HG02798 (cell line): Measurements from ENCODE around the gene TAF6L.
"Not testable (repeated sequence)": the region's sequence is repeated elsewhere in the genome, so short reads cannot be mapped to it uniquely, and the experiment has no call there.

Experiments used
- ATAC-seq: cut with Tn5 transposase; IDR thresholded peaks from one replicate; pipeline ENCODE4 v1.9.1; 2021; ENCODE audit warnings: mild to moderate bottlenecking; ENCODE audit not compliant: unreplicated experiment, poor library complexity

The TAF6L gene

DNA sequence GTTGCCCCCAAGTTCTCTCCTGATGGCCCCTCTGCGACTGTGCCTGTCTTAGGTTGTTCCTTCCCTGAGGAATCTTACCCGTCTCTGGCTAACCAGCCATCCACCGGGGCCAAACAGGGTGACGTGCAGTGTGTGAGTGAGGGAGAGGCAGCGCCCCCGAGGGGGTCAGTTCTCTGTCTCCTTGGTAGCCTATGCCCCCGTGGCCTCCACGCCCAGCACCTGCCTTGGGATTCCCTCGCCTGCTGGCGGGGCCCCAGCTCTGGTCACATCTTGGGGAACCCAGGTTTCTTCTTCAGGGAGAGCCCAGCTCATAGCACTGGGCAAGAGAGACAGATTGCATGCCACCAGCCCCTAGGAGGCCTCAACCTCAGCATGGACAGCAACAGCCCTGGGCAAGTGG is 28.3 kb downstream of the TAF6L start:
- no peak for ATAC-seq

DNA sequence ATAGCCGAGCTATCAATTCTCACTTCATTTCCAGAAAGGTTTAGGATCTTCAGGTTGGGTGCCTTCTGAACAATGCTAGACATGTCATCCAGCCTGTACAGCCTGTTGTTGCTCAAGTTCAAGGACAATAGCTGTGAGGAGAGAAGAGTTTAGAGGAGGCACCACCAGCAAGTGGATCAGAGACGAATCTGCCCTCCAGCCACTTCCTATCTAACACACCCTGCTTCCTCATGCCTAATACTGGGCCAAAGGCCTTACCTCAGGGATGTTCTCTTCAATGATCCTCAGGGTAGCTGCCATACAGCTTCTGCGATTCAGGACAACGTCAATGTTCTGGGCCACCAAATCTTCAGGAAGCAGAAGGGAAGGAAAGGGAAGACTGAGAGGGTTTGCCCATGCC is 29.9 kb downstream of the TAF6L start:
- ATAC-seq: no peak

DNA sequence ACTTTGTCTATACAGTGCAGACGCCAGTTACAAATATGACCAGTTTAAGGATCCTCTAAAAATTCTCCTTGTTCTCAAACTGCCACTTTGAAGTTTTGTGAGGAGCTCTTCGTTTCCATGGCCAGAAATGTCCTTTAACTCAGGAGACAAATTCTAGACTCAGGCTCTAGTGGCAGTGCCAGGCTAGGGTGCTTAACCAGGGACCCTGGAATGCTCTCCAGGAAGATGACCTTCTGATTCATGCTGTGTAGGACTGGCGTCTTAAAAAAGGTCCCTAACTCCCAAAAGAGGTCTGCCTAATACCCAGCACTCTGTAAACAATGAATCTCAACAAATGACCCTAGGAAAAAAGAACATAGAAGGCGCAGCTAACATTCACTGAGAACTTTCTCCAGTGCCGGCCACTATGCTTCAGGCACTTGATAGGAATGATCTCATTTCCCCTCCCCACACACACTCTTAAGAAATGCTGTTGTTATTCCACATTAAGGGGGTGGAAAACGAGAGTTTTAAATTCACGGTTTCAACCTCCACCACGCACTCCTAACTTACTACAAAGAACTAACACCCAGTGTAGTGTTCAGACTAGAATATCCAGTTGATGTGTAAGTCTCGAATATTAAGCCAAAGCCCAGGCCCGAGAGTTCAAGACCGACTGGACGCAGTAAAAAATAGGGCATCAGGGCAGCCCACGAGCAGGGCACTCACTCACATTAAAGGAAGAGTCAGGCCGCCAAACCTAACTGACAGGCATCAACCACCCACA is 33.3 kb downstream of the TAF6L start:
- ATAC-seq: peak; percentile 7

DNA sequence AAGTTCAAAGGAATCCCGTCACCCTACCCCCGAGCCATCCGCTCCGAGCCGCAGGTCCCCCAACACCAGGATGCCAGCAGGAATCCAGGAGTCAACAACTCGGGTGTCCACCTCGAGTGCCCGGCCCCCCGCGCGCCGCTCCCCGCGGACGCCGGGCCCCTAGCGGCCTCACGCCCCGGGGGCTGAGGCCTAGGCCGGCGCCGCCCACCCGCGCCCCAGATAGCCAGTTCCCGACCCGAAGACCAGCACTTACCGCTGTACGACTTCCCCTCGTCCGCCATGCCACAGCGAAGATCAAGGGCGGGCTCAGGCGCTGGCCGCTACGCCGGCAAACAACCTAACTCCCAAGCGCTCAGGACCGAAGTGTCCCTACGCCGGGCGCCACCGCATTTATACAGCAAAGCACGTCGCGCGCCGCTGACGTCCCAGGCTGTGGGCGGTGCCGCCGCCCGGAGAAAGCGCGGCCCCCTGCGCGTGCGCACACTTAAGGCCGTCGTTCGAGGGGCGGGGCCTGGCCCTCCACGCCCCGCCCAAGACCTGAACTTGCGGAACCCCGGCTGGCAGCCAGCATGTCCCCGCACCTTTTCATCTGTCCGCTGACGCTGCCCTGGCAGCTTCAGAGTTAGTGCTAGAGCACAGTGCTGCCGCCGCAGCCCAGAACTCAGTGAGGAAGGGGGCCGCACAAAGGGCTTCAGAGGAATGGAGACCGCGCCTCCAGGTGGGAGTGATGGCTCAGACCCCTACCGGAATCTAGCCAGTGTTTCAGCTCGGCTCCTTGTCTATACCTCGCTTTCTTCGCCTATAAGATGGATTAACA is 34.1 kb downstream of the TAF6L start, which contains the start of gene NXF1:
Gene NXF1, minus strand, starts transcription at position 365 of the 817 bp plus-strand sequence. Its CDS starts 84 bp downstream, at position 281.
- ATAC-seq: peak; percentile 86

GRCh38 chr11:62805961-62806441 is 34.8 kb downstream of the TAF6L start:
- no peak for ATAC-seq

DNA sequence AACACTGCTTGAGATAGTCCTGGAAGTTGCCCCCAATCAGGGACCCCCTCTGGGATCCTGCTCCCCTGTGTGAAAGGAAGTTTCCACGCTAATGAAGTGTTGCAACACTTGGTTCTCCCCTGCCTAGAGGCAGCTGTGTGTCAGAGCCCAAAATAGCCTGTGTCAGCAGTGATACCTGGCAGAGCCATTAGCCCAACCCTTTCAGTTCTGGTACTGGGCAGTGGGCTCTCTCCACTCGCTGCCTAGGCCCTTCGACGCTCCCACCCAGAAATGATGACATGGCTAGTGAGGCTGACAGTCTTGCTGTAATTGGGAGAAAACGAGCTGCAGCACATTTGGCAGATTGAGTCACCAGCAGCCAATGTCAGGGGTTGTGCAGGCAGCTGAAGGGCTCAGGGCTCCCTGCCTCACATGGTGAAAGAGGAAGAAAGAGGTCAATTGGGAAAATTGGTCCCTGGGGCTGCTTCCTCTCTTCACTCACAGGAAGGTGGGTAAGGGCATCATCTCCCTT is 35.5 kb downstream of the TAF6L start:
- no peak for ATAC-seq

GRCh38 chr11:62810748-62811147 is 39.6 kb downstream of the TAF6L start:
- no peak for ATAC-seq

DNA sequence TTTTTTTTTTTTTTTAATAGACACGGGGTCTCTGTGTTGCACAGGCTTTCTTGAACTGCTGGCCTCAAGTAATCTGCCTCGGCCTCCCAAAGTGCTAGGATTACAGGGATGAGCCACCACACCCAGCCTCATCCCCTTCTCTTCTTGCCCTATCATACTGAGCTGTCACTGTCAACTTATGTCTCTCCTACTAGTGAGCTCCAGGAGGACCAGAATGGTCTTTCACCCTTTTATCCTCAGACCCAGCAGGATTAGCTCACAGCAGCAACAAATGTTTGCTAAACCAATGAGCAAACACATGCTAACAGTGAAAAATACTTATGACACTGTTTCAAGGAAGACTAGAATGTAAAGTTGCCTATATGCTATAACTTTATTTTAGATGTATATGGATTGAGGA is 40.5 kb downstream of the TAF6L start:
- no peak for ATAC-seq

- no peak for ATAC-seq
These were observed 45.4 kb downstream of the TAF6L start for GRCh38 chr11:62816557-62816956.

GRCh38 chr11:62817129-62817528 is 45.9 kb downstream of the TAF6L start:
- ATAC-seq: no peak

DNA sequence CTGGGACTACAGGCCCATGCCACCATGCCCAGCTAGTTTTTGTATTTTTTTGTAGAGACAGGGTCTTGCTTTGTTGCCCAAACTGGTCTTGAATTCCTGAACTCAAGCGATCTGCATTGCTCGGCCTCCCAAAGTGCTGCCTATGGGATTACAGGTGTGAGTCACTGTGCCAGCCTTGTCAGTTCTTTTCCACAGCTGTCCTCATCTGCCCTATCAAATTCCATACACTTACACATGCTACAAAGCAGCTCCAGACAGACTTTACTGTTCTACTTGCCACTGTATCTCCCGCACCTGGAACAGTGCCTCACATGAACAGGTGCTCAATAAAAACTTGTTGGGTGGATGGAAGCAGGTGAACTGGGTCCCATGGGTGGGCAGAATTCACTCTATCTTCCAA is 52.5 kb downstream of the TAF6L start:
- no peak for ATAC-seq

- not testable (repeated sequence) for ATAC-seq
These were observed 56.9 kb downstream of the TAF6L start for GRCh38 chr11:62828130-62828529.

- ATAC-seq: no peak
These were observed 59.8 kb downstream of the TAF6L start for GRCh38 chr11:62830904-62831519.

DNA sequence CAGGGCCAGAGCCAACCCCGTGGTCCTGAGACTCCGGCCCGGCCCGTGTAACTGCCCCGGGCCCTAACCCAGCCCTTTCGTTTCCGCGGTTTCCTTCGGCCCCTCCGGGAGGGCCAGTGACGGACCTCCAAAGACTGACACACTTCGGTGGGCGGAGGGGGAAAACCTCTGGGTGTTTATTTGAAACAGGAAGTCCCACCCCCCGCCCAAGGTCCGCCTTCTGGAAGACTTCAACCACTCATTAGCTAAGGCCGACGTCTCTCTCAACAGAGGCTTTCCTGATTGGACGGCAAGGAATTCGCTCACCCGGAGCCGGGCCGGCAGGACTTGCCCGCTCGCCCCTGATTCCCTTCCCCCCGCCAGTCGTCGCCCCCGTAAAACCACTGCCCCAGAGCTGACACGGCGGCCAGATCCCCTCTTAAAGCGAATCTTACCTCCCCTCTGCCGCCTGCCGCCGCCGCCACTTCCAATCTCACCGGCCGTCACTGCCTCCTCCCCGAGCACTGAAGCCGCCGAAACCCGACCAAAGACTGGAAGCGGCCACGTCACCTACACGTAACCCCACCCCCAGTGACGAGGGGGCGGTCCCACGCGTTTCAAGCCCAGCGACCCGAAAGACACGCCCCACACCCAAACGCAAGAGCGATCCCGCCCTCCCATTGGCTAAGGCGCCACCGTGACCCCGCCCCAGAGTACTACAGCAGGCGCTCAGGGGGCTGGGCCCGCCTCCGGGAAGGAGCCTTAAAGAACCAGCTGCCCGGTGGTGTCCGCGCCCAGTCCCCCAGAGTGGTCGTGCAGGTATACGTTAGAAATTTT is 60.5 kb downstream of the TAF6L start, which contains the start of gene STX5:
Gene STX5, minus strand, starts transcription at position 532 of the 816 bp plus-strand sequence. CDS start 808 bp downstream, outside the sequence.
- ATAC-seq: peak; percentile 89

GRCh38 chr11:62832336-62833234 is 61.4 kb downstream of the TAF6L start, which contains the start of gene TEX54:
TEX54 (minus strand) TSS chr11:62832841.
- peak; percentile 3 for ATAC-seq

- ATAC-seq: no peak
These were observed 64.1 kb downstream of the TAF6L start for GRCh38 chr11:62835336-62835735.
